Transverse colon (tissue), 4 donors: ENCODE results near the gene LECT2. TPM values are rescaled to one million over a fixed set of nuclear protein-coding genes. Genes with fewer than 3 reads are reported as not detected.

Experiments
- DNase-seq: peaks from one replicate; pipeline ENCODE4 v3.0.0-alpha.2; 2019
- H3K27ac ChIP-seq, 4 donors: fragments of 200-600 bp; sonication (generic); 2 replicates each; pipeline ENCODE4 v1.5.1; 2016 to 2018; ENCODE audit warnings: inconsistent platforms in 4 of 4
- H3K27me3 ChIP-seq: fragments of 200-600 bp; sonication (generic); 2 replicates; pipeline ENCODE4 v1.5.1; 2017; ENCODE audit warnings: inconsistent platforms
- H3K36me3 ChIP-seq, 4 donors: fragments of 200-600 bp; sonication (generic); 2 replicates each; pipeline ENCODE4 v1.5.1; 2017 to 2019; ENCODE audit warnings: inconsistent platforms in 4 of 4
- H3K4me1 ChIP-seq, 4 donors: fragments of 200-600 bp; sonication (generic); 2 replicates each; pipeline ENCODE4 v1.5.1; 2017 to 2020; ENCODE audit warnings: inconsistent platforms in 4 of 4
- H3K4me3 ChIP-seq, 4 donors: fragments of 200-600 bp; sonication (generic); 1 replicate in 1 of 4; 2 replicates in 3 of 4; pipeline versions ENCODE4 v1.5.1 to v1.6.1; 2017 to 2019; ENCODE audit warnings: inconsistent platforms in 4 of 4
- H3K9me3 ChIP-seq, 2 donors: fragments of 200-600 bp; sonication (generic); 2 replicates each; pipeline ENCODE4 v1.5.1; 2017 to 2019; ENCODE audit warnings: inconsistent platforms in 2 of 2
- EP300 ChIP-seq: sonication (generic); formaldehyde crosslinking; IDR thresholded peaks from one replicate; pipeline ENCODE4 v1.6.1; 2017; ENCODE audit warnings: antibody characterized with exemption, low read depth
- POLR2A ChIP-seq: fragments of 450-650 bp; IDR thresholded peaks from one replicate; pipeline ENCODE4 v1.6.1; 2016; ENCODE audit warnings: antibody characterized with exemption, mild to moderate bottlenecking, moderate library complexity
- POLR2AphosphoS5 ChIP-seq, 3 donors: sonication (generic); formaldehyde crosslinking; IDR thresholded peaks; one replicate each; pipeline ENCODE4 v1.6.1; 2016; ENCODE audit warnings: antibody characterized with exemption in 3 of 3
- WGBS, 2 donors: methylation state at CpG; one replicate each; pipeline ENCODE4 v1.1.5; 2018; ENCODE audit warnings: low coverage in 1 of 2; 5-methylcytosine and 5-hydroxymethylcytosine counted together
- in situ Hi-C, 4 donors: fragments of 200-750 bp; cut with MboI; loops; one replicate each; pipeline versions ENCODE4 v1.15.0 to v1.15.1; 2017; ENCODE audit warnings: low sequenced_read_pairs in 3 of 4, low pct_ligation_motif_present in 1 of 4, low pct_unique_long_range_greater_than_20kb in 1 of 4
- intact Hi-C: fragments of 100-400 bp; cut with DNase I; formaldehyde crosslinking; loops from one replicate; pipeline ENCODE4 v1.15.1; 2023; ENCODE audit warnings: low total_unique reads
- total RNA-seq, 4 donors: library from RNA; depleted of rRNA; stranded (reverse); fragments of >200 nt; gene quantifications; one replicate each; pipeline ENCODE4 v1.1.0, GENCODE V29; 2016
- TF ChIP-seq, protein P1 (sequence below), 5 experiments: fragments of 200-600 bp in 3 of 5; fragments of 450-650 bp in 2 of 5; sonication (generic) in 3 of 5; IDR thresholded peaks; 1 replicate in 2 of 5; 2 replicates in 3 of 5; pipeline ENCODE4 v1.5.1; 2016 to 2017; ENCODE audit warnings: antibody characterized with exemption in 5 of 5, inconsistent platforms in 3 of 5, mild to moderate bottlenecking in 2 of 5, moderate library complexity in 1 of 5

The LECT2 gene
- total RNA-seq, 4 donors from 2014 or later, result not detected

GRCh38 chr5:135900276-135900675 is 54.5 kb downstream of the LECT2 start:
- Histone ChIP-seq H3K4me3 (no peak overlapping the region), H3K36me3 (no peaks in the 10 kb centered on the region), H3K27me3 (peaks cover 30% of the 10 kb centered on the region), H3K4me1 (no peaks in the 10 kb centered on the region), H3K27ac (no peak overlapping the region), H3K9me3 (no peaks in the 10 kb centered on the region)
- TF ChIP-seq, protein P1, sequence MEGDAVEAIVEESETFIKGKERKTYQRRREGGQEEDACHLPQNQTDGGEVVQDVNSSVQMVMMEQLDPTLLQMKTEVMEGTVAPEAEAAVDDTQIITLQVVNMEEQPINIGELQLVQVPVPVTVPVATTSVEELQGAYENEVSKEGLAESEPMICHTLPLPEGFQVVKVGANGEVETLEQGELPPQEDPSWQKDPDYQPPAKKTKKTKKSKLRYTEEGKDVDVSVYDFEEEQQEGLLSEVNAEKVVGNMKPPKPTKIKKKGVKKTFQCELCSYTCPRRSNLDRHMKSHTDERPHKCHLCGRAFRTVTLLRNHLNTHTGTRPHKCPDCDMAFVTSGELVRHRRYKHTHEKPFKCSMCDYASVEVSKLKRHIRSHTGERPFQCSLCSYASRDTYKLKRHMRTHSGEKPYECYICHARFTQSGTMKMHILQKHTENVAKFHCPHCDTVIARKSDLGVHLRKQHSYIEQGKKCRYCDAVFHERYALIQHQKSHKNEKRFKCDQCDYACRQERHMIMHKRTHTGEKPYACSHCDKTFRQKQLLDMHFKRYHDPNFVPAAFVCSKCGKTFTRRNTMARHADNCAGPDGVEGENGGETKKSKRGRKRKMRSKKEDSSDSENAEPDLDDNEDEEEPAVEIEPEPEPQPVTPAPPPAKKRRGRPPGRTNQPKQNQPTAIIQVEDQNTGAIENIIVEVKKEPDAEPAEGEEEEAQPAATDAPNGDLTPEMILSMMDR (IDR thresholded peaks at IDR 0.05), result no peak
- TF ChIP-seq EP300 (no peak), POLR2A (no peak), POLR2AphosphoS5 (IDR thresholded peaks at IDR 0.05) (no peak)
- in situ Hi-C loops (no loop called here), intact Hi-C loops (no loop called here)
- no peak for DNase-seq
- WGBS, 2 donors, result 52 to 56% methylated on average over 3 of the region's 3 CpGs

DNA sequence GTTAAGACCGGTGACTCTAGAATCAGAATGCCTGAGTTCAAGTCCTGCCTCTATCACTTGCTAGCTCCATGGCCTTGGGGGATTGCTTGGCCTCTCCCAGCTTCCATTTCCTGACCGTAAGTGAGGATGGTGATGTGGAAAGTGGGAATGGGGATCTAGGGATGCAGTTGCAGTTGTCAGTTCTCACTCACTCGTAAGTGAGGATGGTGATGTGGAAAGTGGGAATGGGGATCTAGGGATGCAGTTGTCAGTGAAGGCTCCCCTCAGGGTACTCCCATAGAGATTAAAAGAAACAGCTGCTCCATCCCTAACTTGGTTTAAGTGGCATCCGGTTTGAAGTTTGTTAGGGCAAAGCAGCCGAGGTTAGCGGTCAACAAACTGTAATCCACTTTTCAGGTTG is 56.1 kb downstream of the LECT2 start:
- no peaks in the 10 kb centered on the region for H3K9me3 ChIP-seq
- H3K36me3 ChIP-seq, result no peaks in the 10 kb centered on the region
- peaks cover 31% of the 10 kb centered on the region for H3K27me3 ChIP-seq
- intact Hi-C loops (no loop called here), in situ Hi-C loops (no loop called here)
- H3K4me1 ChIP-seq, result no peaks in the 10 kb centered on the region
- WGBS, 2 donors, result 71 to 87% methylated on average over 4 to 6 of the region's 6 CpGs
- DNase-seq, result no peak
- no peak for TF ChIP-seq POLR2AphosphoS5 (IDR thresholded peaks at IDR 0.05)
- no peak for TF ChIP-seq POLR2A
- TF ChIP-seq EP300, result no peak
- TF ChIP-seq, protein P1 (IDR thresholded peaks at IDR 0.05), result no peak
- no peak overlapping the region for H3K27ac ChIP-seq
- no peak overlapping the region for H3K4me3 ChIP-seq

Other genes with a start within 250 kb of the LECT2 start
- gene SLC25A48, start 120.3 kb downstream of the LECT2 start, total RNA-seq, result 1 to 10 TPM in 2 of 4 donors, under 1 TPM in 1, not detected in 1; 0.48 to 2.6 (median 1.8) TPM
- gene IL9, start 59.1 kb downstream of the LECT2 start, total RNA-seq, result not detected
- gene TGFBI, start 74.0 kb upstream of the LECT2 start, total RNA-seq, result 10 to 100 TPM; 22.4 to 79.6 (median 29.8) TPM
- gene SMAD5, start 177.9 kb upstream of the LECT2 start, total RNA-seq, result 100 to 1,000 TPM in 1 of 4 donors, 10 to 100 TPM in 3; 14.2 to 272 (median 32.7) TPM
- gene SMIM32, start 238.2 kb upstream of the LECT2 start, total RNA-seq, result 10 to 100 TPM in 3 of 4 donors, 1 to 10 TPM in 1; 6.4 to 21.6 (median 13.5) TPM